ENCODE measurements around the gene TMEM8B.

Gene TMEM8B

GRCh38 chr9:35827486-35827885 lies 1.5 kb upstream of the TMEM8B start:
- ATAC-seq, result no peak
- TF ChIP-seq, protein P1, sequence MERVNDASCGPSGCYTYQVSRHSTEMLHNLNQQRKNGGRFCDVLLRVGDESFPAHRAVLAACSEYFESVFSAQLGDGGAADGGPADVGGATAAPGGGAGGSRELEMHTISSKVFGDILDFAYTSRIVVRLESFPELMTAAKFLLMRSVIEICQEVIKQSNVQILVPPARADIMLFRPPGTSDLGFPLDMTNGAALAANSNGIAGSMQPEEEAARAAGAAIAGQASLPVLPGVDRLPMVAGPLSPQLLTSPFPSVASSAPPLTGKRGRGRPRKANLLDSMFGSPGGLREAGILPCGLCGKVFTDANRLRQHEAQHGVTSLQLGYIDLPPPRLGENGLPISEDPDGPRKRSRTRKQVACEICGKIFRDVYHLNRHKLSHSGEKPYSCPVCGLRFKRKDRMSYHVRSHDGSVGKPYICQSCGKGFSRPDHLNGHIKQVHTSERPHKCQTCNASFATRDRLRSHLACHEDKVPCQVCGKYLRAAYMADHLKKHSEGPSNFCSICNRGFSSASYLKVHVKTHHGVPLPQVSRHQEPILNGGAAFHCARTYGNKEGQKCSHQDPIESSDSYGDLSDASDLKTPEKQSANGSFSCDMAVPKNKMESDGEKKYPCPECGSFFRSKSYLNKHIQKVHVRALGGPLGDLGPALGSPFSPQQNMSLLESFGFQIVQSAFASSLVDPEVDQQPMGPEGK (CRISPR knock-in tag; IDR thresholded peaks at IDR 0.05; ENCODE audit: borderline replicate concordance), result no peak
- TF ChIP-seq CSRNP3 (CRISPR knock-in tag; IDR thresholded peaks at IDR 0.05) (no peak), ZC3H10 (CRISPR knock-in tag; IDR thresholded peaks at IDR 0.05) (no peak), TSHZ2 (CRISPR knock-in tag; IDR thresholded peaks at IDR 0.05) (no peak), BACH2 (CRISPR knock-in tag; IDR thresholded peaks at IDR 0.05; ENCODE audit: borderline replicate concordance) (no peak), ARNTL (CRISPR knock-in tag; IDR thresholded peaks at IDR 0.05; ENCODE audit: borderline replicate concordance, low read depth) (no peak), OSR1 (CRISPR knock-in tag; IDR thresholded peaks at IDR 0.05) (no peak), ZFP3 (CRISPR knock-in tag; IDR thresholded peaks at IDR 0.05) (no peak)
- TF ChIP-seq, protein P2, sequence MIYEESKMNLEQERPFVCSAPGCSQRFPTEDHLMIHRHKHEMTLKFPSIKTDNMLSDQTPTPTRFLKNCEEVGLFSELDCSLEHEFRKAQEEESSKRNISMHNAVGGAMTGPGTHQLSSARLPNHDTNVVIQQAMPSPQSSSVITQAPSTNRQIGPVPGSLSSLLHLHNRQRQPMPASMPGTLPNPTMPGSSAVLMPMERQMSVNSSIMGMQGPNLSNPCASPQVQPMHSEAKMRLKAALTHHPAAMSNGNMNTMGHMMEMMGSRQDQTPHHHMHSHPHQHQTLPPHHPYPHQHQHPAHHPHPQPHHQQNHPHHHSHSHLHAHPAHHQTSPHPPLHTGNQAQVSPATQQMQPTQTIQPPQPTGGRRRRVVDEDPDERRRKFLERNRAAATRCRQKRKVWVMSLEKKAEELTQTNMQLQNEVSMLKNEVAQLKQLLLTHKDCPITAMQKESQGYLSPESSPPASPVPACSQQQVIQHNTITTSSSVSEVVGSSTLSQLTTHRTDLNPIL (CRISPR knock-in tag; IDR thresholded peaks at IDR 0.05; ENCODE audit: low read depth), result no peak

DNA sequence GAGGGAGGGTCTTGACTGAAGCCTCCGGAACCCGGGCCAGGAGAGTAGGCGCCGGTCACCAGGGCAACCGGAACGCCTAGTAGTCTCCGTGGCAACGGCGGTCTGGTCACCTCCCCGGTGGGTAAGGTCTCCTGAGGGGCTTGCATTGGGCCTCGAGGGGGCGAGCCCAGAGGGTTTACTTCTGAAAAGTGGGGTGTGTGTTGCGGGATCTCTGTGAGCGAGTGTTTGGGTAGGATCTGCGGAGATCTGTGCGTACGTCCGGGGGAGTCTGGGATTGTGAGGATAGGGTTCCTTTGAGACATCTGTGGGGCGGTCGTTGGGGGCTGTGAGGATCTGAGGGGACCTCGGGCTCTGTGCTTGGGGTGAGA lies 328 bp upstream of the TMEM8B start, which contains the start of gene FAM221B:
Gene FAM221B (minus strand): TSS at position 17 of the 368 bp plus-strand sequence. CDS start 2,571 bp downstream, outside the sequence.
- ATAC-seq, result no peak; the same call in 2 of the 3 replicates
- no peak for TF ChIP-seq TOX (CRISPR knock-in tag; IDR thresholded peaks at IDR 0.05; ENCODE audit: borderline replicate concordance)
- no peak for TF ChIP-seq ZNF565 (CRISPR knock-in tag; conservative IDR thresholded peaks at IDR 0.05; ENCODE audit: low read depth)
- TF ChIP-seq, protein P3, sequence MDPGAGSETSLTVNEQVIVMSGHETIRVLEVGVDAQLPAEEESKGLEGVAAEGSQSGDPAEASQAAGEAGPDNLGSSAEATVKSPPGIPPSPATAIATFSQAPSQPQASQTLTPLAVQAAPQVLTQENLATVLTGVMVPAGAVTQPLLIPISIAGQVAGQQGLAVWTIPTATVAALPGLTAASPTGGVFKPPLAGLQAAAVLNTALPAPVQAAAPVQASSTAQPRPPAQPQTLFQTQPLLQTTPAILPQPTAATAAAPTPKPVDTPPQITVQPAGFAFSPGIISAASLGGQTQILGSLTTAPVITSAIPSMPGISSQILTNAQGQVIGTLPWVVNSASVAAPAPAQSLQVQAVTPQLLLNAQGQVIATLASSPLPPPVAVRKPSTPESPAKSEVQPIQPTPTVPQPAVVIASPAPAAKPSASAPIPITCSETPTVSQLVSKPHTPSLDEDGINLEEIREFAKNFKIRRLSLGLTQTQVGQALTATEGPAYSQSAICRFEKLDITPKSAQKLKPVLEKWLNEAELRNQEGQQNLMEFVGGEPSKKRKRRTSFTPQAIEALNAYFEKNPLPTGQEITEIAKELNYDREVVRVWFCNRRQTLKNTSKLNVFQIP (CRISPR knock-in tag; IDR thresholded peaks at IDR 0.05; ENCODE audit: borderline replicate concordance, low read depth), result no peak
- TF ChIP-seq TCF4 (CRISPR knock-in tag; IDR thresholded peaks at IDR 0.05; ENCODE audit: borderline replicate concordance), result no peak
- no peak for TF ChIP-seq GLIS3 (CRISPR knock-in tag; IDR thresholded peaks at IDR 0.05)
- no peak for TF ChIP-seq TSHZ2 (CRISPR knock-in tag; IDR thresholded peaks at IDR 0.05)
- no peak for TF ChIP-seq SNAI2 (CRISPR knock-in tag; IDR thresholded peaks at IDR 0.05)
- TF ChIP-seq BACH2 (CRISPR knock-in tag; IDR thresholded peaks at IDR 0.05; ENCODE audit: borderline replicate concordance), result no peak
- no peak for TF ChIP-seq PPARA (CRISPR knock-in tag; IDR thresholded peaks at IDR 0.05; ENCODE audit: borderline replicate concordance)
- TF ChIP-seq ESRRG (CRISPR knock-in tag; IDR thresholded peaks at IDR 0.05), result no peak
- TF ChIP-seq, protein P1 (CRISPR knock-in tag; IDR thresholded peaks at IDR 0.05; ENCODE audit: borderline replicate concordance), result no peak
- TF ChIP-seq RARB (CRISPR knock-in tag; IDR thresholded peaks at IDR 0.05), result no peak

Data from SK-N-SH treated with all-trans-retinoic acid at 6 μM for 48 hours (cell line).